Measurements from ENCODE around the gene TNNT1. TPM values are rescaled to one million over a fixed set of nuclear protein-coding genes. Genes with fewer than 3 reads are reported as not detected.
A peak's percentile ranks its signal among the peaks of the same experiment; 100 is the strongest.

The TNNT1 gene
- total and polyA plus RNA-seq, 8 donors: 1.1 to 4.3 (median 1.6) TPM; not detected in 1

GRCh38 chr19:55179606-55180484 lies 30.8 kb upstream of the TNNT1 start, which contains the start of gene SYT5:
Gene SYT5, minus strand, starts transcription at chr19:55180289. Its CDS starts 1,248 bp downstream, at chr19:55179041.
- Histone ChIP-seq H3K4me3 (peak within 1 kb of the TSS in 1 of 2 donors; percentile 17), H3K36me3 (no peaks in the 10 kb centered on the region), H3K9me3 (no peaks in the 10 kb centered on the region), H3K27ac (no peak within 1 kb of the TSS), H3K4me1 (peaks cover 4 to 14% of the 10 kb centered on the region in 2 donors), H3K27me3 (peaks cover 65 to 100% of the 10 kb centered on the region in 2 donors)
- ATAC-seq (peak; percentile 92), DNase-seq (no peak)
- TF ChIP-seq, protein P1, sequence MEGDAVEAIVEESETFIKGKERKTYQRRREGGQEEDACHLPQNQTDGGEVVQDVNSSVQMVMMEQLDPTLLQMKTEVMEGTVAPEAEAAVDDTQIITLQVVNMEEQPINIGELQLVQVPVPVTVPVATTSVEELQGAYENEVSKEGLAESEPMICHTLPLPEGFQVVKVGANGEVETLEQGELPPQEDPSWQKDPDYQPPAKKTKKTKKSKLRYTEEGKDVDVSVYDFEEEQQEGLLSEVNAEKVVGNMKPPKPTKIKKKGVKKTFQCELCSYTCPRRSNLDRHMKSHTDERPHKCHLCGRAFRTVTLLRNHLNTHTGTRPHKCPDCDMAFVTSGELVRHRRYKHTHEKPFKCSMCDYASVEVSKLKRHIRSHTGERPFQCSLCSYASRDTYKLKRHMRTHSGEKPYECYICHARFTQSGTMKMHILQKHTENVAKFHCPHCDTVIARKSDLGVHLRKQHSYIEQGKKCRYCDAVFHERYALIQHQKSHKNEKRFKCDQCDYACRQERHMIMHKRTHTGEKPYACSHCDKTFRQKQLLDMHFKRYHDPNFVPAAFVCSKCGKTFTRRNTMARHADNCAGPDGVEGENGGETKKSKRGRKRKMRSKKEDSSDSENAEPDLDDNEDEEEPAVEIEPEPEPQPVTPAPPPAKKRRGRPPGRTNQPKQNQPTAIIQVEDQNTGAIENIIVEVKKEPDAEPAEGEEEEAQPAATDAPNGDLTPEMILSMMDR (IDR thresholded peaks at IDR 0.05): no peak
- intact Hi-C loops (cut with DNase I): no loop called here

- Histone ChIP-seq H3K4me3 (peak overlapping the region in 1 of 2 donors; percentile 17), H3K4me1 (peaks cover 4 to 16% of the 10 kb centered on the region in 2 donors), H3K36me3 (no peaks in the 10 kb centered on the region), H3K27me3 (peaks cover 73 to 100% of the 10 kb centered on the region in 2 donors), H3K27ac (no peak overlapping the region), H3K9me3 (no peaks in the 10 kb centered on the region)
- TF ChIP-seq, protein P1 (IDR thresholded peaks at IDR 0.05): no peak
- peak; percentile 54 to 83 (median 74) for DNase-seq
- intact Hi-C loops (cut with DNase I): no loop called here
- ATAC-seq: peak; percentile 83
These were observed 30.0 kb upstream of the TNNT1 start for GRCh38 chr19:55178781-55179599.

DNA sequence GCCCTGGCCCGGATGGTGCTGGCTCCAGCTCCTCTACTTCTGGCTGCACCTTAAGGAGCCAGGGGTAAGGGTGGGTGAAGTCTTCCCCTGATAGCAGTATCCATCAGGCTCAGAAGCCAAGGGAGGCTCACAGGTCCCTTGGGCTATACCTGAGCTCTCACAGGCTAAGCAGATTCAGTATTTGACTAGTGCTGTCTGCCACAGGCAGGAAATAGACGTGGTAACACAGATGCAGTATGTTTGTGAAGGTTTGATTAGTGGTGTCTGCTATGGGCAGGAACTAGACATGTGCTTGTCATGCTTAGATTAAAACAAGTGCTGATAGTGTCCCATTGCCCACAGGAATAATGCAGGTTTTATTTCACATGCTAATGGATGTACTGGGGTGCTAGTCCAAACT lies 27.1 kb upstream of the TNNT1 start:
- intact Hi-C loops (cut with DNase I): no loop called here
- peaks cover 90 to 100% of the 10 kb centered on the region in 2 donors for H3K27me3 ChIP-seq
- no peak overlapping the region for H3K27ac ChIP-seq

DNA sequence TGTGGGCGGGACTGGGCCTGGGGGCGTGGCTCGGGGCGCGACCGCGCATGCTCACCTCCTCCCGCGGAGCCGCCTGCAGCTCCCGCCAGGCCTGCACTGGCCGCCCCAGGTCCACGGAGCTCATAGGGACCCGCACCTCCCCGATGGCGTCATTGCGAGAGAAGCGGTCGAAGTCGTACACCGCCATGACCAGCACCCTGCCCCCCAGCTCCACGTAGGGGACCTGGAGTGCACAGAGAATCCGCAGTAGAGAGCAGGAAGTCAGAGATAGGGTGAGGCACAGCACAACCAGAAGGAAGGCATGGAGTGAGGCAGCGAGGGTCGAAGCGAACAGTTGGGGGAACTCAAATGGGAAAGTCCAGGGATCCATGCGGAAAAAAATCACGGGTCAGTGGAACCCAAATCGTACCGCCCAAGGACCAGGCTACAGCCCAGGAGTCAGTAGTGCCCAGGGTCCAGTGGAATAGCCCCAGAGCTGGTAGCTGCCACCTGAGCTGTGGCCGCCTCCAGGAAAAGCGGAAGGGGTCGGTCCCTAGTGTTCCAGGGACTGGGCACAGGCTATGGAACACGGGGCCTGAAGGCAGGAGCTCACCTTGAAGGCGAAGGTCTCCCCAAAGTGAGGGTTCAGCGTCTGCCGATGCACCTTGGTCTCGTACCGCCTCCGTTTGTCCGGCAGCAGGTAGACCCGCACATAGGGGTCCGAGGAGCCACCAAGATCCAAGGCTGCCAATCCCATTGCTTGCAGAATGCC lies 26.3 kb upstream of the TNNT1 start:
- no peaks in the 10 kb centered on the region for H3K36me3 ChIP-seq
- H3K4me3 ChIP-seq: no peak overlapping the region
- TF ChIP-seq, protein P1 (IDR thresholded peaks at IDR 0.05): no peak
- H3K4me1 ChIP-seq: peaks cover 10 to 24% of the 10 kb centered on the region in 2 donors
- no peak overlapping the region for H3K27ac ChIP-seq
- intact Hi-C loops (cut with DNase I): no loop called here
- H3K27me3 ChIP-seq: peaks cover 88 to 100% of the 10 kb centered on the region in 2 donors
- no peak for DNase-seq
- ATAC-seq: no peak
- no peaks in the 10 kb centered on the region for H3K9me3 ChIP-seq

More for the DNA sequence above, 27.1 kb upstream of the TNNT1 start:
- peaks cover 10 to 24% of the 10 kb centered on the region in 2 donors for H3K4me1 ChIP-seq
- ATAC-seq (no peak), DNase-seq (no peak)
- H3K9me3 ChIP-seq: no peaks in the 10 kb centered on the region
- TF ChIP-seq, protein P1 (IDR thresholded peaks at IDR 0.05): no peak
- H3K36me3 ChIP-seq: no peaks in the 10 kb centered on the region
- H3K4me3 ChIP-seq: no peak overlapping the region
